K562 (cell line): ENCODE results near the gene OR5K2. TPM values are rescaled to one million over a fixed set of nuclear protein-coding genes. Genes with fewer than 3 reads are reported as not detected.

Source experiments
- ASH1L ChIP-seq: fragments of 450-650 bp; IDR thresholded peaks from 2 replicates; pipeline ENCODE4 v1.6.1; 2018; ENCODE audit warnings: borderline replicate concordance, mild to moderate bottlenecking, low read depth; ENCODE audit not compliant: partially characterized antibody
- DDX20 ChIP-seq: fragments of 450-650 bp; IDR thresholded peaks from 2 replicates; pipeline ENCODE4 v1.6.1; 2016; ENCODE audit warnings: missing genetic modification characterization, low read depth, mild to moderate bottlenecking, missing compliant biosample characterization, moderate library complexity
- ERF ChIP-seq: fragments of 450-650 bp; formaldehyde crosslinking; IDR thresholded peaks from 2 replicates; pipeline ENCODE4 v1.4.0; 2020; ENCODE audit warnings: mild to moderate bottlenecking, mixed read lengths
- EWSR1 ChIP-seq: fragments of 450-650 bp; IDR thresholded peaks from 2 replicates; pipeline ENCODE4 v1.6.1; 2018; ENCODE audit warnings: borderline replicate concordance, mild to moderate bottlenecking, low read depth, moderate library complexity; ENCODE audit not compliant: partially characterized antibody
- KAT8 ChIP-seq: fragments of 450-650 bp; IDR thresholded peaks from 2 replicates; pipeline ENCODE4 v1.6.1; 2016; ENCODE audit warnings: low read depth, mild to moderate bottlenecking
- NR1H2 ChIP-seq: sonication (generic); formaldehyde crosslinking; IDR thresholded peaks from 2 replicates; pipeline ENCODE4 v1.4.0; 2020; ENCODE audit warnings: mild to moderate bottlenecking, missing genetic modification reagents
- RBM14 ChIP-seq: fragments of 200-400 bp; formaldehyde crosslinking; IDR thresholded peaks from 2 replicates; pipeline ENCODE4 v1.6.1; 2018; ENCODE audit warnings: low read depth, mild to moderate bottlenecking, low read length, moderate library complexity, borderline replicate concordance; ENCODE audit not compliant: insufficient read depth
- ZNF277 ChIP-seq: fragments of 250-450 bp; sonication (Bioruptor Pico); IDR thresholded peaks from 2 replicates; pipeline ENCODE4 v1.8.0; 2022; ENCODE audit warnings: inconsistent platforms, mild to moderate bottlenecking, moderate library complexity, borderline replicate concordance
- polyA plus RNA-seq, 8 experiments: library from polyadenylated mRNA; depleted of rRNA in 4 of 8; stranded (reverse) in 5 of 8; unstranded in 3 of 8; fragments of >200 nt; fragmentation: Nextera tagmentation in 2 of 8; fragmentation: Illumina TruSeq in 1 of 8; extraction: Ambion mirVana in 2 of 8; extraction: Trizol in 1 of 8; gene quantifications; 2 replicates each; pipeline versions ENCODE4 v1.2.1 to v1.2.3, GENCODE V29; 2011 to 2014; ENCODE audit warnings: inconsistent platforms in 1 of 8, missing spikeins in 1 of 8
- total RNA-seq, 7 experiments: library from RNA; depleted of rRNA in 6 of 7; stranded (reverse); fragments of >200 nt in 6 of 7; fragmentation: Illumina TruSeq in 2 of 7; extraction: Trizol in 2 of 7; gene quantifications; 2 replicates each; pipeline versions ENCODE4 v1.2.1 to v1.2.3, GENCODE V29; 2011 to 2021; ENCODE audit warnings: low replicate concordance in 1 of 7
- TF ChIP-seq, protein P1 (sequence below): sonication (generic); formaldehyde crosslinking; IDR thresholded peaks from 2 replicates; pipeline ENCODE4 v1.8.0; 2023; ENCODE audit warnings: missing genetic modification reagents, mild to moderate bottlenecking, borderline replicate concordance
- TF ChIP-seq, protein P2 (sequence below), 2 experiments: fragments of 200-800 bp in 1 of 2; sonication (Bioruptor generic) in 1 of 2; sonication (generic) in 1 of 2; formaldehyde crosslinking in 1 of 2; IDR thresholded peaks in 1 of 2; conservative IDR thresholded peaks in 1 of 2; 2 replicates each; pipeline versions ENCODE4 v1.5.0 to v1.6.1; 2016 to 2020; ENCODE audit warnings: missing compliant biosample characterization in 1 of 2, missing genetic modification characterization in 1 of 2, missing genetic modification reagents in 1 of 2

The OR5K2 gene
- total and polyA plus RNA-seq, 9 of the 15 experiments (the other 6 are each of a cell fraction or from before 2014, with no cell fraction given): not detected

DNA sequence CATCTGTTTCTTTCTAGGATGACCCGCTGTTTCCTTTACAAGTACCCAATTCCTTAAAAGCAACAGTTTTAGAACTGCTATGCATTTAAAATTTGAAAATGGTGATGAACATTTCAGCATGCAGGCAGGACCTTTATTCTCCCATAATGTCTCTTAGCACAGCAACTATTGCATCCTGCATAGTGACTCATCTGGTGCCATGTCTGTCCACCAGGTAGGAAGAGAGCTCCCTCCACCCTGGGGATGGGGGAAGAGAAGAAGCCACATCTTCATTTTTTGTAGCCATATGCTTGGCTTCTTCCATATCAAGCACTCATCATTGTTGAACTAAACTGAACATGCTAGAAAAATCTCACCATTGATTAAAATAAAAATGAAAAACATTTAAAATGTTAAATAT is 44.2 kb downstream of the OR5K2 start (continued):
- no peak for TF ChIP-seq ZNF277
- no peak for TF ChIP-seq NR1H2
- TF ChIP-seq, protein P1, sequence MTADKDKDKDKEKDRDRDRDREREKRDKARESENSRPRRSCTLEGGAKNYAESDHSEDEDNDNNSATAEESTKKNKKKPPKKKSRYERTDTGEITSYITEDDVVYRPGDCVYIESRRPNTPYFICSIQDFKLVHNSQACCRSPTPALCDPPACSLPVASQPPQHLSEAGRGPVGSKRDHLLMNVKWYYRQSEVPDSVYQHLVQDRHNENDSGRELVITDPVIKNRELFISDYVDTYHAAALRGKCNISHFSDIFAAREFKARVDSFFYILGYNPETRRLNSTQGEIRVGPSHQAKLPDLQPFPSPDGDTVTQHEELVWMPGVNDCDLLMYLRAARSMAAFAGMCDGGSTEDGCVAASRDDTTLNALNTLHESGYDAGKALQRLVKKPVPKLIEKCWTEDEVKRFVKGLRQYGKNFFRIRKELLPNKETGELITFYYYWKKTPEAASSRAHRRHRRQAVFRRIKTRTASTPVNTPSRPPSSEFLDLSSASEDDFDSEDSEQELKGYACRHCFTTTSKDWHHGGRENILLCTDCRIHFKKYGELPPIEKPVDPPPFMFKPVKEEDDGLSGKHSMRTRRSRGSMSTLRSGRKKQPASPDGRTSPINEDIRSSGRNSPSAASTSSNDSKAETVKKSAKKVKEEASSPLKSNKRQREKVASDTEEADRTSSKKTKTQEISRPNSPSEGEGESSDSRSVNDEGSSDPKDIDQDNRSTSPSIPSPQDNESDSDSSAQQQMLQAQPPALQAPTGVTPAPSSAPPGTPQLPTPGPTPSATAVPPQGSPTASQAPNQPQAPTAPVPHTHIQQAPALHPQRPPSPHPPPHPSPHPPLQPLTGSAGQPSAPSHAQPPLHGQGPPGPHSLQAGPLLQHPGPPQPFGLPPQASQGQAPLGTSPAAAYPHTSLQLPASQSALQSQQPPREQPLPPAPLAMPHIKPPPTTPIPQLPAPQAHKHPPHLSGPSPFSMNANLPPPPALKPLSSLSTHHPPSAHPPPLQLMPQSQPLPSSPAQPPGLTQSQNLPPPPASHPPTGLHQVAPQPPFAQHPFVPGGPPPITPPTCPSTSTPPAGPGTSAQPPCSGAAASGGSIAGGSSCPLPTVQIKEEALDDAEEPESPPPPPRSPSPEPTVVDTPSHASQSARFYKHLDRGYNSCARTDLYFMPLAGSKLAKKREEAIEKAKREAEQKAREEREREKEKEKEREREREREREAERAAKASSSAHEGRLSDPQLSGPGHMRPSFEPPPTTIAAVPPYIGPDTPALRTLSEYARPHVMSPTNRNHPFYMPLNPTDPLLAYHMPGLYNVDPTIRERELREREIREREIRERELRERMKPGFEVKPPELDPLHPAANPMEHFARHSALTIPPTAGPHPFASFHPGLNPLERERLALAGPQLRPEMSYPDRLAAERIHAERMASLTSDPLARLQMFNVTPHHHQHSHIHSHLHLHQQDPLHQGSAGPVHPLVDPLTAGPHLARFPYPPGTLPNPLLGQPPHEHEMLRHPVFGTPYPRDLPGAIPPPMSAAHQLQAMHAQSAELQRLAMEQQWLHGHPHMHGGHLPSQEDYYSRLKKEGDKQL: no peak
- no peak for TF ChIP-seq ERF (CRISPR knock-in tag)
- TF ChIP-seq, protein P2, sequence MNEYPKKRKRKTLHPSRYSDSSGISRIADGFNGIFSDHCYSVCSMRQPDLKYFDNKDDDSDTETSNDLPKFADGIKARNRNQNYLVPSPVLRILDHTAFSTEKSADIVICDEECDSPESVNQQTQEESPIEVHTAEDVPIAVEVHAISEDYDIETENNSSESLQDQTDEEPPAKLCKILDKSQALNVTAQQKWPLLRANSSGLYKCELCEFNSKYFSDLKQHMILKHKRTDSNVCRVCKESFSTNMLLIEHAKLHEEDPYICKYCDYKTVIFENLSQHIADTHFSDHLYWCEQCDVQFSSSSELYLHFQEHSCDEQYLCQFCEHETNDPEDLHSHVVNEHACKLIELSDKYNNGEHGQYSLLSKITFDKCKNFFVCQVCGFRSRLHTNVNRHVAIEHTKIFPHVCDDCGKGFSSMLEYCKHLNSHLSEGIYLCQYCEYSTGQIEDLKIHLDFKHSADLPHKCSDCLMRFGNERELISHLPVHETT (CRISPR knock-in tag; conservative IDR thresholded peaks at IDR 0.05 in 1 of 2, IDR thresholded peaks at IDR 0.05 in 1 of 2): no peak
- no peak for TF ChIP-seq RBM14
- TF ChIP-seq DDX20: no peak
- no peak for TF ChIP-seq ASH1L
- TF ChIP-seq KAT8: no peak
- TF ChIP-seq EWSR1: no peak
